ENCODE data around the gene G0S2.

G0S2 gene

GRCh38 chr1:209721323-209721722, 46.1 kb downstream of the G0S2 start:
- DNase-seq = no peak

GRCh38 chr1:209723265-209723664, 48.1 kb downstream of the G0S2 start:
- DNase-seq = no peak

GRCh38 chr1:209723756-209724693, 48.8 kb downstream of the G0S2 start:
- peak; percentile 50 for DNase-seq

All from activated naive CD4-positive, alpha-beta T cell treated with anti-CD3 and anti-CD28 coated beads, Interleukin-2, amount 50 U/mL, for 16 hours (primary cell).